Measurements from ENCODE around the gene KRTAP4-11.
"Not testable (repeated sequence)": the region's sequence is repeated elsewhere in the genome, so short reads cannot be mapped to it uniquely, and the experiment has no call there.

The KRTAP4-11 gene
- total RNA-seq: 0 reads per million in 2 donors

- not testable (repeated sequence) for DNase-seq
These were observed at the start of gene KRTAP4-11 for GRCh38 chr17:41117846-41118386. TSS of gene KRTAP4-11 (minus strand) at chr17:41118373. CDS start at chr17:41118315, 58 bp downstream.

- no peak for DNase-seq
These were observed 49.4 kb upstream of the KRTAP4-11 start for GRCh38 chr17:41167561-41167960.

GRCh38 chr17:41163828-41164227 is 45.7 kb upstream of the KRTAP4-11 start:
- no peak for DNase-seq

GRCh38 chr17:41160648-41161047 is 42.5 kb upstream of the KRTAP4-11 start, which contains the start of gene KRTAP4-4:
TSS of gene KRTAP4-4 (minus strand) at chr17:41160748. CDS start at chr17:41160691, 57 bp downstream.
- DNase-seq: no peak

- not testable (repeated sequence) for DNase-seq
These were observed 42.0 kb upstream of the KRTAP4-11 start for GRCh38 chr17:41160190-41160589.

- no peak for DNase-seq
These were observed 35.7 kb upstream of the KRTAP4-11 start for GRCh38 chr17:41153856-41154255.

GRCh38 chr17:41151525-41151924 is 33.4 kb upstream of the KRTAP4-11 start:
- no peak for DNase-seq

GRCh38 chr17:41150026-41150425 is 31.9 kb upstream of the KRTAP4-11 start:
- DNase-seq: no peak

- no peak for DNase-seq
These were observed 31.4 kb upstream of the KRTAP4-11 start, which contains the start of gene KRTAP4-5 for GRCh38 chr17:41149652-41149985. TSS of gene KRTAP4-5 (minus strand) at chr17:41149825. CDS start at chr17:41149767, 58 bp downstream.

- DNase-seq: not testable (repeated sequence)
These were observed 30.9 kb upstream of the KRTAP4-11 start for GRCh38 chr17:41148971-41149651.

- DNase-seq: no peak
These were observed 29.5 kb upstream of the KRTAP4-11 start for GRCh38 chr17:41147531-41148204.

GRCh38 chr17:41145261-41145660 is 27.1 kb upstream of the KRTAP4-11 start:
- no peak for DNase-seq

- DNase-seq: no peak
These were observed 26.7 kb upstream of the KRTAP4-11 start for GRCh38 chr17:41144846-41145245.

- DNase-seq: no peak
These were observed 23.2 kb upstream of the KRTAP4-11 start for GRCh38 chr17:41141361-41141760.

- DNase-seq: no peak
These were observed 22.4 kb upstream of the KRTAP4-11 start, which contains the start of gene KRTAP4-6 for GRCh38 chr17:41140360-41141131. TSS of gene KRTAP4-6 (minus strand) at chr17:41140544. CDS start at chr17:41140487, 57 bp downstream.

GRCh38 chr17:41139865-41140264 is 21.7 kb upstream of the KRTAP4-11 start:
- not testable (repeated sequence) for DNase-seq

GRCh38 chr17:41133880-41134735 is 15.9 kb upstream of the KRTAP4-11 start:
- DNase-seq: no peak

- no peak for DNase-seq
These were observed 13.8 kb upstream of the KRTAP4-11 start for GRCh38 chr17:41131979-41132378.

GRCh38 chr17:41127371-41127770 is 9.2 kb upstream of the KRTAP4-11 start:
- no peak for DNase-seq

GRCh38 chr17:41126412-41126811 is 8.2 kb upstream of the KRTAP4-11 start:
- DNase-seq: no peak

- DNase-seq: no peak
These were observed 6.9 kb upstream of the KRTAP4-11 start for GRCh38 chr17:41125064-41125463.

- DNase-seq: not testable (repeated sequence)
These were observed 5.8 kb upstream of the KRTAP4-11 start, which contains the start of gene KRTAP4-12 for GRCh38 chr17:41123991-41124371. TSS of gene KRTAP4-12 (minus strand) at chr17:41124182. CDS start at chr17:41124122, 60 bp downstream.
